Measurements from ENCODE around the gene SFTPB. TPM values are rescaled to one million over a fixed set of nuclear protein-coding genes. Genes with fewer than 3 reads are reported as not detected.

SFTPB gene
- total RNA-seq, 1 experiment from 2014 or later = 7.6 TPM

DNA sequence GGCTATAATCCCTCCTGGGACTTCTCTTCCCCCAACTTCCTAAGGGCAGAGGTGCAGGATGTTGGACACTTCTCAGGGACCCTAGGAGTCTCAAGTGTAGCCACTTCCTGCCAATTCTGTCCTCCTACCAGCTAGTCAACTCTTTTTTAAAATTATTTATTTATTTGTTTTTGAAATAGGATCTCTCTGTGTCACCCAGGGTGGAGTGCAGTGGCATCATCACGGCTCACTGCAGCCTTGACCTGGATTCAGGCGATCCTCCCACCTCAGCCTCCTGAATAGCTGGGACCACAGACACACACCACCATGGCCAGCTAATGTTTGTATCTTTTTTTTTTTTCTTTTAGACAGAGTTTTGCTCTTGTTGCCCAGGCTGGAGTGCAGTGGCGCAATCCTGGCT lies 11.5 kb downstream of the SFTPB start:
- POLR2A ChIA-PET = no interaction called here
- no peak for TF ChIP-seq NR3C1 (CRISPR knock-in tag; conservative IDR thresholded peaks at IDR 0.05; ENCODE audit: low read depth)
- ATAC-seq (no peak), DNase-seq (ENCODE audit: low spot score) (no peak)
- Mint-ChIP-seq H3K36me3 (peaks cover 14% of the 10 kb centered on the region), H3K9me3 (no peaks in the 10 kb centered on the region), H3K27ac (peak overlapping the region; percentile 26; the same call in 1 of the 2 replicates), H3K27me3 (ENCODE audit: low read depth) (no peaks in the 10 kb centered on the region), H3K4me3 (no peak overlapping the region), H3K4me1 (peaks cover 5% of the 10 kb centered on the region)
- CTCF ChIA-PET = interaction anchor here (1.3 to 1.8 kb wide), 2 partner anchors 19 to 72 kb away, joined by 6 to 7 read pairs; no protein-coding TSS in a partner anchor

DNA sequence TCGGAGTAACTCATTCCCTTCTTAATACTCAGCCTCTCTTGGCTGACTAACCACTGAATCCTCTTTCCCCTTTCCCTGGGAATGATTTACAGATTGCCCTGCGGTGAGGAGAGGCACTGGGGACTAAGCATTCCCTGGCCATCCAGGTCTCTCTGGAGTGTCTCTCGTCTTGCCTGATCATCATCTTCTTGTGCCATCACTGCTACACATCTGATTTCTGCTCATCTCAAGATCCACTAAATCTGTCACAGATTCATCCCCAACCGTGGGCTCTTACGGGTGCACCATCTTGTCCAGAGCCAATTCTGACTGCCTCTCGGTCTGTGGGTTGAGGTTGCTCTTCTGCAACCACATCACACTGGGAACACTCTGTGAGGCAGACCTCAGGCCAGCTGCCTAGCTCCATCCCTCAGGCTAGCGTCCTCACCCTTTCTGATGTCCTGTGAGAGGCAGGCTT lies 12.0 kb downstream of the SFTPB start:
- H3K27me3 Mint-ChIP-seq (ENCODE audit: low read depth) = no peaks in the 10 kb centered on the region
- peaks cover 5% of the 10 kb centered on the region for H3K4me1 Mint-ChIP-seq
- ChIA-PET POLR2A (no interaction called here), CTCF (interaction anchor here (0.7 to 1.8 kb wide), 2 partner anchors 19 to 51 kb away, joined by 3 to 7 read pairs; no protein-coding TSS in a partner anchor)
- H3K36me3 Mint-ChIP-seq = peaks cover 19% of the 10 kb centered on the region
- TF ChIP-seq SP1 (CRISPR knock-in tag; conservative IDR thresholded peaks at IDR 0.05) = no peak
- TF ChIP-seq, protein P1, sequence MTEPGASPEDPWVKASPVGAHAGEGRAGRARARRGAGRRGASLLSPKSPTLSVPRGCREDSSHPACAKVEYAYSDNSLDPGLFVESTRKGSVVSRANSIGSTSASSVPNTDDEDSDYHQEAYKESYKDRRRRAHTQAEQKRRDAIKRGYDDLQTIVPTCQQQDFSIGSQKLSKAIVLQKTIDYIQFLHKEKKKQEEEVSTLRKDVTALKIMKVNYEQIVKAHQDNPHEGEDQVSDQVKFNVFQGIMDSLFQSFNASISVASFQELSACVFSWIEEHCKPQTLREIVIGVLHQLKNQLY (CRISPR knock-in tag; IDR thresholded peaks at IDR 0.05) = no peak
- TF ChIP-seq SOX15 (CRISPR knock-in tag; IDR thresholded peaks at IDR 0.05) = no peak
- no peak for TF ChIP-seq SMAD3 (CRISPR knock-in tag; IDR thresholded peaks at IDR 0.05; ENCODE audit: borderline replicate concordance)
- TF ChIP-seq HMGA2 (CRISPR knock-in tag; IDR thresholded peaks at IDR 0.05) = no peak
- TF ChIP-seq KAT7 (CRISPR knock-in tag; IDR thresholded peaks at IDR 0.05; ENCODE audit: borderline replicate concordance) = no peak
- TF ChIP-seq NR3C1 (CRISPR knock-in tag; conservative IDR thresholded peaks at IDR 0.05; ENCODE audit: low read depth) = no peak
- TF ChIP-seq ESRRA (CRISPR knock-in tag; IDR thresholded peaks at IDR 0.05; ENCODE audit: borderline replicate concordance) = no peak
- TF ChIP-seq GRHL2 (CRISPR knock-in tag; IDR thresholded peaks at IDR 0.05; ENCODE audit: insufficient replicate concordance, severe bottlenecking) = no peak
- TF ChIP-seq, protein P2, sequence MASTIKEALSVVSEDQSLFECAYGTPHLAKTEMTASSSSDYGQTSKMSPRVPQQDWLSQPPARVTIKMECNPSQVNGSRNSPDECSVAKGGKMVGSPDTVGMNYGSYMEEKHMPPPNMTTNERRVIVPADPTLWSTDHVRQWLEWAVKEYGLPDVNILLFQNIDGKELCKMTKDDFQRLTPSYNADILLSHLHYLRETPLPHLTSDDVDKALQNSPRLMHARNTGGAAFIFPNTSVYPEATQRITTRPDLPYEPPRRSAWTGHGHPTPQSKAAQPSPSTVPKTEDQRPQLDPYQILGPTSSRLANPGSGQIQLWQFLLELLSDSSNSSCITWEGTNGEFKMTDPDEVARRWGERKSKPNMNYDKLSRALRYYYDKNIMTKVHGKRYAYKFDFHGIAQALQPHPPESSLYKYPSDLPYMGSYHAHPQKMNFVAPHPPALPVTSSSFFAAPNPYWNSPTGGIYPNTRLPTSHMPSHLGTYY (CRISPR knock-in tag; IDR thresholded peaks at IDR 0.05) = no peak
- TF ChIP-seq, protein P3, sequence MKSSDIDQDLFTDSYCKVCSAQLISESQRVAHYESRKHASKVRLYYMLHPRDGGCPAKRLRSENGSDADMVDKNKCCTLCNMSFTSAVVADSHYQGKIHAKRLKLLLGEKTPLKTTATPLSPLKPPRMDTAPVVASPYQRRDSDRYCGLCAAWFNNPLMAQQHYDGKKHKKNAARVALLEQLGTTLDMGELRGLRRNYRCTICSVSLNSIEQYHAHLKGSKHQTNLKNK (CRISPR knock-in tag; IDR thresholded peaks at IDR 0.05) = no peak
- no peak for TF ChIP-seq CBFB (CRISPR knock-in tag; IDR thresholded peaks at IDR 0.05; ENCODE audit: low read depth)
- TF ChIP-seq, protein P4, sequence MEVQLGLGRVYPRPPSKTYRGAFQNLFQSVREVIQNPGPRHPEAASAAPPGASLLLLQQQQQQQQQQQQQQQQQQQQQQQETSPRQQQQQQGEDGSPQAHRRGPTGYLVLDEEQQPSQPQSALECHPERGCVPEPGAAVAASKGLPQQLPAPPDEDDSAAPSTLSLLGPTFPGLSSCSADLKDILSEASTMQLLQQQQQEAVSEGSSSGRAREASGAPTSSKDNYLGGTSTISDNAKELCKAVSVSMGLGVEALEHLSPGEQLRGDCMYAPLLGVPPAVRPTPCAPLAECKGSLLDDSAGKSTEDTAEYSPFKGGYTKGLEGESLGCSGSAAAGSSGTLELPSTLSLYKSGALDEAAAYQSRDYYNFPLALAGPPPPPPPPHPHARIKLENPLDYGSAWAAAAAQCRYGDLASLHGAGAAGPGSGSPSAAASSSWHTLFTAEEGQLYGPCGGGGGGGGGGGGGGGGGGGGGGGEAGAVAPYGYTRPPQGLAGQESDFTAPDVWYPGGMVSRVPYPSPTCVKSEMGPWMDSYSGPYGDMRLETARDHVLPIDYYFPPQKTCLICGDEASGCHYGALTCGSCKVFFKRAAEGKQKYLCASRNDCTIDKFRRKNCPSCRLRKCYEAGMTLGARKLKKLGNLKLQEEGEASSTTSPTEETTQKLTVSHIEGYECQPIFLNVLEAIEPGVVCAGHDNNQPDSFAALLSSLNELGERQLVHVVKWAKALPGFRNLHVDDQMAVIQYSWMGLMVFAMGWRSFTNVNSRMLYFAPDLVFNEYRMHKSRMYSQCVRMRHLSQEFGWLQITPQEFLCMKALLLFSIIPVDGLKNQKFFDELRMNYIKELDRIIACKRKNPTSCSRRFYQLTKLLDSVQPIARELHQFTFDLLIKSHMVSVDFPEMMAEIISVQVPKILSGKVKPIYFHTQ (CRISPR knock-in tag; IDR thresholded peaks at IDR 0.05) = no peak
- TF ChIP-seq NFATC4 (CRISPR knock-in tag; IDR thresholded peaks at IDR 0.05) = no peak
- no peak for TF ChIP-seq NFYB (CRISPR knock-in tag; conservative IDR thresholded peaks at IDR 0.05; ENCODE audit: low read depth)
- no peak for TF ChIP-seq TEAD1 (CRISPR knock-in tag; IDR thresholded peaks at IDR 0.05)
- no peak for TF ChIP-seq ZNF396 (CRISPR knock-in tag; IDR thresholded peaks at IDR 0.05; ENCODE audit: borderline replicate concordance)
- DNase-seq (ENCODE audit: low spot score) = no peak
- H3K9me3 Mint-ChIP-seq = no peaks in the 10 kb centered on the region
- no peak overlapping the region for H3K4me3 Mint-ChIP-seq
- H3K27ac Mint-ChIP-seq = peak overlapping the region; percentile 26; the same call in 1 of the 2 replicates
- no peak for ATAC-seq

DNA sequence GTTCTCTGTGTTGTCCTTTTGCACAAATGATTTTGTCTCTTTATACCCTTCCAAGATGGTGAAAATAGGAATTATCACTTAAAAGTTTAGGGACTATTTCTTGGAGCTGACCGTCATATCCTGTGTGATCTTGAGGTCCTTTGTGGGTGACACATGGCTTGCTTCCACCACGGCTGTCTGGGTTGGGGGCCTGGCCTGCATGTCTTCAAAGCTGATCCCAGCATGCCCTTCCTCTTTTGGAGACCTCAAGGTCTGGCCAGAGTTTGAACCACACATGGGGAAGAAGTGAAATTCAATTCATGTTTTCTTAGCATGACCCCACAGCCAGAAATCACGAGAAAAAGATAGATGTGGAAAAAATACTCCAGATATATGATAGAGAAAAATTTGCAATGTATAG lies 14.0 kb downstream of the SFTPB start:
- Mint-ChIP-seq H3K4me3 (no peak overlapping the region), H3K4me1 (peaks cover 5% of the 10 kb centered on the region), H3K9me3 (no peaks in the 10 kb centered on the region), H3K27ac (peak overlapping the region; percentile 16; the same call in 1 of the 2 replicates), H3K27me3 (ENCODE audit: low read depth) (no peaks in the 10 kb centered on the region), H3K36me3 (peaks cover 30% of the 10 kb centered on the region)
- no peak for DNase-seq (ENCODE audit: low spot score)
- ATAC-seq = no peak
- POLR2A ChIA-PET = no interaction called here
- CTCF ChIA-PET = interaction anchor here (2.3 kb wide), 1 partner anchor 17 kb away, joined by 19 read pairs; no protein-coding TSS in a partner anchor
- TF ChIP-seq, protein P5, sequence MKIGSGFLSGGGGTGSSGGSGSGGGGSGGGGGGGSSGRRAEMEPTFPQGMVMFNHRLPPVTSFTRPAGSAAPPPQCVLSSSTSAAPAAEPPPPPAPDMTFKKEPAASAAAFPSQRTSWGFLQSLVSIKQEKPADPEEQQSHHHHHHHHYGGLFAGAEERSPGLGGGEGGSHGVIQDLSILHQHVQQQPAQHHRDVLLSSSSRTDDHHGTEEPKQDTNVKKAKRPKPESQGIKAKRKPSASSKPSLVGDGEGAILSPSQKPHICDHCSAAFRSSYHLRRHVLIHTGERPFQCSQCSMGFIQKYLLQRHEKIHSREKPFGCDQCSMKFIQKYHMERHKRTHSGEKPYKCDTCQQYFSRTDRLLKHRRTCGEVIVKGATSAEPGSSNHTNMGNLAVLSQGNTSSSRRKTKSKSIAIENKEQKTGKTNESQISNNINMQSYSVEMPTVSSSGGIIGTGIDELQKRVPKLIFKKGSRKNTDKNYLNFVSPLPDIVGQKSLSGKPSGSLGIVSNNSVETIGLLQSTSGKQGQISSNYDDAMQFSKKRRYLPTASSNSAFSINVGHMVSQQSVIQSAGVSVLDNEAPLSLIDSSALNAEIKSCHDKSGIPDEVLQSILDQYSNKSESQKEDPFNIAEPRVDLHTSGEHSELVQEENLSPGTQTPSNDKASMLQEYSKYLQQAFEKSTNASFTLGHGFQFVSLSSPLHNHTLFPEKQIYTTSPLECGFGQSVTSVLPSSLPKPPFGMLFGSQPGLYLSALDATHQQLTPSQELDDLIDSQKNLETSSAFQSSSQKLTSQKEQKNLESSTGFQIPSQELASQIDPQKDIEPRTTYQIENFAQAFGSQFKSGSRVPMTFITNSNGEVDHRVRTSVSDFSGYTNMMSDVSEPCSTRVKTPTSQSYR (CRISPR knock-in tag; IDR thresholded peaks at IDR 0.05) = no peak
- TF ChIP-seq CREM (CRISPR knock-in tag; IDR thresholded peaks at IDR 0.05) (no peak), CBFB (CRISPR knock-in tag; IDR thresholded peaks at IDR 0.05; ENCODE audit: low read depth) (no peak), TCF7 (CRISPR knock-in tag; IDR thresholded peaks at IDR 0.05; ENCODE audit: low read depth) (no peak), RORB (CRISPR knock-in tag; IDR thresholded peaks at IDR 0.05) (no peak)
- TF ChIP-seq, protein P6, sequence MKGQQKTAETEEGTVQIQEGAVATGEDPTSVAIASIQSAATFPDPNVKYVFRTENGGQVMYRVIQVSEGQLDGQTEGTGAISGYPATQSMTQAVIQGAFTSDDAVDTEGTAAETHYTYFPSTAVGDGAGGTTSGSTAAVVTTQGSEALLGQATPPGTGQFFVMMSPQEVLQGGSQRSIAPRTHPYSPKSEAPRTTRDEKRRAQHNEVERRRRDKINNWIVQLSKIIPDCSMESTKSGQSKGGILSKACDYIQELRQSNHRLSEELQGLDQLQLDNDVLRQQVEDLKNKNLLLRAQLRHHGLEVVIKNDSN (CRISPR knock-in tag; IDR thresholded peaks at IDR 0.05) = no peak
- TF ChIP-seq, protein P3 (CRISPR knock-in tag; IDR thresholded peaks at IDR 0.05) = no peak
